HG02840 (cell line): ENCODE measurements around the gene CNTNAP3B.
"Not testable (repeated sequence)": the region's sequence is repeated elsewhere in the genome, so short reads cannot be mapped to it uniquely, and the experiment has no call there.

ENCODE experiments used
- ATAC-seq: cut with Tn5 transposase; IDR thresholded peaks from one replicate; pipeline ENCODE4 v1.9.1; 2021; ENCODE audit warnings: mild to moderate bottlenecking, moderate library complexity, moderate number of reproducible peaks; ENCODE audit not compliant: unreplicated experiment, low FRiP score

Gene CNTNAP3B

GRCh38 chr9:41980271-41980670 lies 149.0 kb downstream of the CNTNAP3B start:
- ATAC-seq = not testable (repeated sequence)

DNA sequence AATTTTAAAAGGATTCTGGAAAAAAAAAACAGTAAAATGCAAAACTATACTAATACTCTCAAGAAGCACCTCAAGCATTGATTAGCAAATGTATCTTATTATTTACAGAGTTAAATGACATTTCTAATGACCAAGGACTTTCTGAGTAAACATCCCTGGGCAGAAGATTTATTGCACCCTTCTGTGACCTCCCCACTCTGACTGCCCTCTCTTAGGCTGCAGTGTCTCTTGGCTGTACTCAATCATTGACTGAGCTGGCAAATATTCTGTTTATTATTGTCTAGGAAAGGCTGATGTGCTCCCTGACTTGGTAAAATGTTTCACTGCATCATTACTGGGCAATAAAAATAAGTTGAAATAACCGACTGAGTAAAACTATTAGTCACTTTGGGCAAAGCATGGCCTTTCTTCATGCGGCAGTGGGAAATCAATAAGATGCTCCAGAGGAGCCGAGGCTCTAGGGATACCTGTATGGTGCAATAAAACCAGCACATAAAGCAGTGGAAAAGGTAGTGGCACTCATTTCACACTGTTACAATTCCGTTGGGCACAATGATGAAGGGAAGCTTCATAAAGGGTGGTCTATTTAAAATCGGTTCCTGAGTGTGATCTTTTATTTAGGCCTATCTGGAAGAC lies 151.1 kb downstream of the CNTNAP3B start:
- not testable (repeated sequence) for ATAC-seq

GRCh38 chr9:41974906-41975305 lies 154.3 kb downstream of the CNTNAP3B start:
- not testable (repeated sequence) for ATAC-seq

- not testable (repeated sequence) for ATAC-seq
Measured at GRCh38 chr9:41953007-41953406, 176.2 kb downstream of the CNTNAP3B start.

DNA sequence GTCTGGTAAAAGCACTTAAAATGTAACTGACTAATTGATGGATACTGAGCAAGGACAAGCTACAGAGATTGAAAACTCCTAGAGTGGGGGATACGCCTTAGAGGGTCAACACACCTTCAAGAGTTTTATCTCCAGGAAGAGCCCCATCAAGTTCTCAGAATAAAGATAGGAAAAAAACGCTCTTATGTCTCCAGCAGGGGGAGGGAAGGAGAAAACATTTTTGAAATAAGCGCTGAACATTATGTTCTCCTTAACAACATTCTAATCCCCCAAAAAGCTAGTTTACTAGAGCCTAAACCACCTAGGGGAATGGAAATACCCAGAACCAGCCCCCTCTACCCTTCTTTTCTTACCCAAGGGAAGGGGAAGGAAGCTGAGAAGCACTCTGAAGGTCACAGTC lies 187.5 kb downstream of the CNTNAP3B start:
- ATAC-seq = not testable (repeated sequence)

DNA sequence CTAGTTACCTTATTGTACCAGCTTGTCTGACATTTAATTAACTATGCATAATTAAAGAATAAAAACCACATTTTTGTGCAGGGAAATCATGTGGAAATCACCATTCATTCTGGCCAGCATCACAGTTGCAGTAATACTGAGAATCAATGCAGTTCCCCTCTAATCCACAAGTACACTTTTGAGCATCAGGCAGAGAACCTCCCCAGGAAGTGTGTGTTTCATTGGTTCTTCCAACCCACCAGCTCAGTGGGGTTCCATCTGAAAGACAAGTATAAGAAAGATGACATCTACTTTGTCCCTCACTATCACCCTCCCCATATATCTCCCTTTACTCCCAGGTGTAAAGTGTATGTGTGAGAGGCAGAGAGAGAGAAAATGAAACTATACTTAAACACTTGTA lies 191.1 kb downstream of the CNTNAP3B start:
- not testable (repeated sequence) for ATAC-seq

DNA sequence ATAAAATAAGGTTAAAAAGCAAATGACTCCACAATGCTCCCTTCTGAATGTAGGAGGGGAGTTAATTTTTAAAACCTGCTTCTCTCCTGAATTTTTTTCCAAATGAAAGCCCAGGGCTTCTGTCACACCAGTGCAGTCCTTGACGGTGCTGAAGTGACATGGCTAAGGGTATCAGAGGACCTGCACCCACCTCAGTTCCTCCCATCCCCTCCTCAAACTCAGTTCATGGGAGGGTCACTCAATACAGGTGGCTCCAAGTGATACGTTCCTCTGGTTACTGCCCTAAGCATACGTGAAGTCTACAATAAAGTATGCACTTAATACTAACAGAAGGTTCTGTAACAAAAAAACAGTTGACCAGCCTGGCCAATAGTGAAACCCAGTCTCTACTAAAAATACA lies 193.5 kb downstream of the CNTNAP3B start:
- ATAC-seq = not testable (repeated sequence)

DNA sequence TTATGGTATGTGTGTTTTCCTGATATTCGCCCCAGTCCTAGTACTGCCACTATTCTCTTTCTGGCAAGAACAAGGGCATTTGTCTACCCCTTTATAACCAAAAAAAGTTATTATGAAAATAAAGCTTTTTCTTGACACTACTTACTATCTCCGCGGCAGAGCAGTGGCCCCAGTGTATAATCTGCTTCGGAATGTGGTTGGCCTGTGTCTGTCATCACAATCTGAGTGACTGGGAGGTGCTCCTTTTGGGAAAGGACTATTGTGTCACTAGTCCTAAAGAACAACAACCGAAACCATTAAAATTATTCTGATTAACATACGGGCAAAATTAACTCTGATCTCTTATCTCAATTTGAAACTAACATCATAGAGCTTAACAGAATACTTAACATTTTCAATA lies 200.1 kb downstream of the CNTNAP3B start:
- not testable (repeated sequence) for ATAC-seq

- ATAC-seq = not testable (repeated sequence)
Measured at GRCh38 chr9:41917374-41917773, 211.9 kb downstream of the CNTNAP3B start.

GRCh38 chr9:41905488-41905887 lies 223.7 kb downstream of the CNTNAP3B start:
- ATAC-seq = not testable (repeated sequence)

- ATAC-seq = not testable (repeated sequence)
Measured at GRCh38 chr9:41902762-41903161, 226.5 kb downstream of the CNTNAP3B start.

GRCh38 chr9:41898720-41899343 lies 230.4 kb downstream of the CNTNAP3B start:
- ATAC-seq = not testable (repeated sequence)

GRCh38 chr9:41874557-41874956 lies 254.7 kb downstream of the CNTNAP3B start:
- ATAC-seq = not testable (repeated sequence)

DNA sequence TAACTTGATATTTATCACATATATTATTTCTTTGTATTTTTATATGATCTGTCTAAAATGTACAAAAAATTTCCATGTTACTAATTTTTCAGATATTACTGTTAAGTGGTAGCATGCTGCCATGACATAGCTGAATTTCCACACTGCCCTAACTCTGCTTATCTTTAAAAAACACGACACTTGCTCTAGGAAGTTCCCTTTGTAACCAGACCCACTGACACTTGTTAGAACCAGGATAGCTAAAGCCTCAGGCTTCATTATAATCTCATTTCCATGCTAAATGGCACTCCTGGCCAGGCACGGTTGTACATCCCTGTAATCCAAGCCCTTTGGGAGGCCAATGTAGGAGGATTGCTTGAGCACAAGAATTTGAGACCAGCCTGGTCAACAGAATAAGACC lies 273.8 kb downstream of the CNTNAP3B start:
- not testable (repeated sequence) for ATAC-seq

- ATAC-seq = not testable (repeated sequence)
Measured at GRCh38 chr9:41851848-41852740, 277.1 kb downstream of the CNTNAP3B start.

- ATAC-seq = not testable (repeated sequence)
Measured at GRCh38 chr9:41847829-41848228, 281.4 kb downstream of the CNTNAP3B start.
